IgD-negative memory B cell (primary cell): ENCODE results near the gene PUS7L. TPM values are rescaled to one million over a fixed set of nuclear protein-coding genes. Genes with fewer than 3 reads are reported as not detected.

ENCODE experiments used
- H3K27ac Mint-ChIP-seq, 3 donors: one replicate each; pipeline ENCODE4 v1.8.0; 2020 to 2022; ENCODE audit warnings: mild to moderate bottlenecking in 3 of 3, mixed read lengths in 3 of 3, moderate library complexity in 1 of 3
- H3K27me3 Mint-ChIP-seq: one replicate; pipeline ENCODE4 v1.8.0; 2021; ENCODE audit warnings: mixed read lengths
- H3K36me3 Mint-ChIP-seq: one replicate; pipeline ENCODE4 v1.8.0; 2020; ENCODE audit warnings: mild to moderate bottlenecking, mixed read lengths
- H3K4me1 Mint-ChIP-seq, 3 donors: one replicate each; pipeline ENCODE4 v1.8.0; 2020 to 2022; ENCODE audit warnings: mixed read lengths in 3 of 3, mild to moderate bottlenecking in 1 of 3
- H3K4me3 Mint-ChIP-seq, 4 donors: one replicate each; pipeline ENCODE4 v1.8.0; 2020 to 2022; ENCODE audit warnings: mild to moderate bottlenecking in 4 of 4, mixed read lengths in 4 of 4, moderate library complexity in 3 of 4
- H3K9me3 Mint-ChIP-seq, 3 donors: one replicate each; pipeline ENCODE4 v1.8.0; 2020 to 2021; ENCODE audit warnings: mixed read lengths in 3 of 3, mild to moderate bottlenecking in 1 of 3
- polyA plus RNA-seq: library from polyadenylated mRNA; unstranded; fragments of 300-500 nt; fragmentation: Illumina TruSeq; gene quantifications from one replicate; pipeline ENCODE4 v1.2.3, GENCODE V29; 2021

Gene PUS7L
- 39.0 TPM for polyA plus RNA-seq

- Mint-ChIP-seq H3K36me3 (peaks cover 14% of the 10 kb centered on the region), H3K27me3 (peaks cover 2% of the 10 kb centered on the region), H3K27ac (peak within 1 kb of the TSS; percentile 91 to 100 (median 99)), H3K4me3 (peak within 1 kb of the TSS; percentile 97 to 99 (median 97)), H3K9me3 (no peaks in the 10 kb centered on the region), H3K4me1 (peaks cover 41 to 62% (median 57%) of the 10 kb centered on the region in 3 donors)
These were observed at the start of gene PUS7L, which contains the start of gene IRAK4 for GRCh38 chr12:43758728-43759563. PUS7L (minus strand) TSS chr12:43758790; CDS start chr12:43755245, 3,545 bp downstream. IRAK4 (plus strand) TSS chr12:43758951; CDS start chr12:43768112, 9,161 bp downstream.

DNA sequence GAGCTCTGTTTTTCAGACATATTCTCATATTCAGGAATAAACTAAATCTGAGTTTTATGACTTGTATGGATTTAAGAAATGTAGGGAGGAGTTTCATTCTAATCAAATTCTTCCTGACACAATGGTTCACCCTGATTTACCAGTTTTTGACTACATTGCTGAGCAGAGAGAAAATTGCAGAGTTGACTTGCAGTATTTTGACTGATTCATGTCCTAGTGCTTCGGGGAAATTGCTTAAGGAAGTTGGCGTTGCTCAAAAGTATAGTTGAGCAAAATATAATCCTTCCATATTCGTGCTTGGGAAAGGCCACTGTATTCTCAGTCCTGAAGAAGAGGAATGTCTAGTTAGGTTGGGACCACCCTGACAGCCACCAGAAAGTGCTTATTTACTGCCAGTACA is 48.8 kb upstream of the PUS7L start:
- peaks cover 14 to 22% (median 20%) of the 10 kb centered on the region in 3 donors for H3K4me1 Mint-ChIP-seq
- H3K4me3 Mint-ChIP-seq = peak overlapping the region in 3 of 4 donors; percentile 98 to 100 (median 100)
- peak overlapping the region; percentile 98 to 100 (median 100) for H3K27ac Mint-ChIP-seq
- no peaks in the 10 kb centered on the region for H3K36me3 Mint-ChIP-seq
- no peaks in the 10 kb centered on the region for H3K27me3 Mint-ChIP-seq
- H3K9me3 Mint-ChIP-seq = peaks cover 0 to 2% (median 0%) of the 10 kb centered on the region in 3 donors

- H3K9me3 Mint-ChIP-seq = peaks cover 0 to 2% (median 0%) of the 10 kb centered on the region in 3 donors
- H3K4me3 Mint-ChIP-seq = peak overlapping the region; percentile 98 to 100 (median 100)
- H3K36me3 Mint-ChIP-seq = no peaks in the 10 kb centered on the region
- H3K4me1 Mint-ChIP-seq = peaks cover 14 to 22% (median 20%) of the 10 kb centered on the region in 3 donors
- peak overlapping the region; percentile 98 to 100 (median 100) for H3K27ac Mint-ChIP-seq
- H3K27me3 Mint-ChIP-seq = no peaks in the 10 kb centered on the region
These were observed 48.1 kb upstream of the PUS7L start for GRCh38 chr12:43806737-43807072.

GRCh38 chr12:43805860-43806736 is 47.5 kb upstream of the PUS7L start, which contains the start of gene TWF1:
TWF1 (minus strand) TSS chr12:43806317; CDS start chr12:43806245, 72 bp downstream.
- Mint-ChIP-seq H3K4me1 (peaks cover 14 to 22% (median 20%) of the 10 kb centered on the region in 3 donors), H3K36me3 (no peaks in the 10 kb centered on the region), H3K27me3 (no peaks in the 10 kb centered on the region), H3K9me3 (peaks cover 0 to 2% (median 0%) of the 10 kb centered on the region in 3 donors), H3K4me3 (peak within 1 kb of the TSS; percentile 98 to 100 (median 100)), H3K27ac (peak within 1 kb of the TSS; percentile 98 to 100 (median 100))

- no peaks in the 10 kb centered on the region for H3K36me3 Mint-ChIP-seq
- peak overlapping the region; percentile 94 to 100 (median 99) for H3K4me3 Mint-ChIP-seq
- H3K27me3 Mint-ChIP-seq = no peaks in the 10 kb centered on the region
- H3K4me1 Mint-ChIP-seq = peaks cover 14 to 22% (median 20%) of the 10 kb centered on the region in 3 donors
- H3K9me3 Mint-ChIP-seq = peaks cover 0 to 2% (median 0%) of the 10 kb centered on the region in 3 donors
- H3K27ac Mint-ChIP-seq = peak overlapping the region; percentile 90 to 96 (median 94)
These were observed 46.7 kb upstream of the PUS7L start for GRCh38 chr12:43805149-43805859.

DNA sequence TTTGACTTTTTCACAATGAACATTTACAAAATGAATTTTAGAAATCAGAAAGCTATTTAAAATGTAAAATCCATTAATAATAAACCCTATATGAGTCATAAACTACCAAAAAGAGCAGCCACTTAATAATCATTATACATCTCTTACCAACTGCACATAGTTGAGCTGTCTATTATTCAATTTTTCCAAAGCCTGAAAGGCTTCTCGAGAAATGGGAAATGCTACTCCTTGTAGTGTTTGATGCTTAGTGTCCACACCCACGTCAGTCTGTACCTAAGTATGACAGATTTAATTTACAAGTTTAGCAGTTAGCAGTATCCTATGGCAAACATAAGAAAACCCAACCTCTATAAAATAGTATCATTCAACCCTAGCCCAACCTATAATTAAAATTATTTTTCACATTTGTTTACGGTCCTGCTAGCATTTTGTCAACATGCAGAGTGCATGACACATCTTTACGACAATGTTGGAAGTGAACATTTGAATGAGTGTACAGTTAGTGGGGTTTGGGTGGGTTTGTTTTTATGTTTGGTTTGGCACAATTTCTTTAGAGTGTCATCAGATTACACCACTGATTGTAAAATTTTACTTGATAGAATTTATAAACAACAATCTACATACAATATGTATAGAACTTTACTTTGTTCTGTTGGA is 39.1 kb upstream of the PUS7L start:
- Mint-ChIP-seq H3K4me1 (peaks cover under 1 to 11% (median 2%) of the 10 kb centered on the region in 3 donors), H3K36me3 (peaks cover 5% of the 10 kb centered on the region), H3K27me3 (no peaks in the 10 kb centered on the region)

GRCh38 chr12:43795716-43796280 is 37.2 kb upstream of the PUS7L start:
- peaks cover 5% of the 10 kb centered on the region for H3K36me3 Mint-ChIP-seq
- H3K9me3 Mint-ChIP-seq = peaks cover 0 to 1% (median 0%) of the 10 kb centered on the region in 3 donors
- H3K27ac Mint-ChIP-seq = no peak overlapping the region
- H3K4me3 Mint-ChIP-seq = no peak overlapping the region
- H3K4me1 Mint-ChIP-seq = peaks cover 0 to 11% (median 3%) of the 10 kb centered on the region in 3 donors
- H3K27me3 Mint-ChIP-seq = no peaks in the 10 kb centered on the region

More for the DNA sequence above, 39.1 kb upstream of the PUS7L start:
- Mint-ChIP-seq H3K9me3 (no peaks in the 10 kb centered on the region), H3K4me3 (no peak overlapping the region), H3K27ac (no peak overlapping the region)

DNA sequence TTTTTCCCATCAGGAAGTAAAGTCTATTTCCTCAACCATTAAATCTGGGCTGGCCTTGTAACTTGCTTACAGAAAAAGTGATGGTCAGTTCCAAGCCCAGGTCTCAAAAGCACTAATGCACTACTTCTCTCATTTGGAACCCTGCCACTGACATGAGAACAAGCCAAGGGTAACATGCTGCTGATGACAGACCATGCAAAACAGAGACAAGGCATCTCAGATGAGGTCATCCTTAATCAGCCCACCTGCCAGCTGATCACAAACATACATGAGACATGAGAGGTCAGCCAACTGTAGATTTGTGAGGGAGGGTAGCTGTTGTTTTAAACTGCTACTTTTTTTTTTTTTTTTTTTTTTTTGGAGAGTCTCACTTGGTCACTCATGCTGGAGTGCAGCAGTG is 31.4 kb upstream of the PUS7L start:
- peaks cover 0 to 2% (median 0%) of the 10 kb centered on the region in 3 donors for H3K4me1 Mint-ChIP-seq
- H3K9me3 Mint-ChIP-seq = peaks cover 0 to 1% (median 0%) of the 10 kb centered on the region in 3 donors
- peak overlapping the region in 1 of 3 donors; percentile 24 for H3K27ac Mint-ChIP-seq
- peaks cover 5% of the 10 kb centered on the region for H3K36me3 Mint-ChIP-seq
- no peaks in the 10 kb centered on the region for H3K27me3 Mint-ChIP-seq
- H3K4me3 Mint-ChIP-seq = no peak overlapping the region

DNA sequence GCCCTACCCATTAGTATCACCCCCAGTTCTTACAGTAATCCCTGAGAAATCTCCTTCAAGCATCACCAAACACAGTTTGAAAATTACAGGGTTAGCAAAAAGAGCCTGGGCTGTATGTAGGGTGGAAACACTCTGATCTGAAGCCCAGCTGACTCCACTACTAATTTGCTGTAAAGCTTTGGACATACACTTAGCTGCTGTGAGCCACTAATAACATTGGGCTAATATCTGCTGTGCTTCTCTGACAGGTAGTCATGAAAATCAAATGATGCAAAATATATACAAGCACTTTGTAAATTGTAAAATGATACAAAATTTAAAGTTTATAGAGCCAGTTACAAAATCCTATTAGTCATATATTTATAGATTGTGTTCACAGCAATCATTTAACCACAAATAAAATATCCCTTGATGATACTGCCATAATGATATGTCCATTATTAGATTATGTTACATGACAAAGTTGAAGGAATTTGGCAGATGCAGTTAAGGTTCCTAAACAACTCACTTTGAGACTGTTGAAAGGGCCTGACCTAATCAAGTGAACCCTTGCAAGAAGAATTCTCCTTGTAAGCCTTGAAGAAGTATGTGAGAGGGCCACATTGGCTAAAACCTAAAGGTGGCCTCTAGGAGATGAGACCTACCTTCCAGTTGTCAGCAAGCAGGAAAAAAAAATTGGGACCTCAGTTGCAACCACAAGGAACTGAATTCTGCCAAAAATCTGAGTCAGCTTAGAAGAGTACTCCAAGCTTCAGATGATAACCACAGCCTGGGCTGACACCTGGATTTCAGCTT is 28.5 kb upstream of the PUS7L start:
- H3K27ac Mint-ChIP-seq = peak overlapping the region in 1 of 3 donors; percentile 13
- H3K4me3 Mint-ChIP-seq = no peak overlapping the region
- H3K4me1 Mint-ChIP-seq = peaks cover 0 to 2% (median 0%) of the 10 kb centered on the region in 3 donors
- no peaks in the 10 kb centered on the region for H3K27me3 Mint-ChIP-seq
- peaks cover 0 to 1% (median 0%) of the 10 kb centered on the region in 3 donors for H3K9me3 Mint-ChIP-seq
- peaks cover 4% of the 10 kb centered on the region for H3K36me3 Mint-ChIP-seq

DNA sequence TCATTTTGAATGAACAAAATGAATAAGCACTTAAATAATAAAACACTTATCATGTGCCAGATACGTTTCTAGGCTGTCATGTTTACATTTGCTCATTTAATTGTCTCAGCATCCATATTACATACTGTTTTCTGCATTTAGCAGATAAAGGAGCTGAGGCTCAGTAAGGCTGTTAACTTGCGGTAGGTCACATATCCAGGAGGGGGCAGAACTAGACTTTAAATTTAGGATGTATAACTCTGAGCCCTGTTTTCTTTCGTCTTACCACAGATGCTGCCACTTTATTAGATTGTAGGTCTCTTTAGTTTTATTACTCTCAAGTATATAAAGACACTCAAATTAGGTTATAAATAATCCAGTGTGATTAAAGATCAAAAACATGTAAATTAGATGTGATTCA is 17.9 kb upstream of the PUS7L start:
- Mint-ChIP-seq H3K9me3 (no peaks in the 10 kb centered on the region), H3K4me3 (no peak overlapping the region), H3K36me3 (peaks cover 3% of the 10 kb centered on the region), H3K27me3 (no peaks in the 10 kb centered on the region), H3K27ac (no peak overlapping the region), H3K4me1 (peaks cover 0 to 1% (median 0%) of the 10 kb centered on the region in 3 donors)

DNA sequence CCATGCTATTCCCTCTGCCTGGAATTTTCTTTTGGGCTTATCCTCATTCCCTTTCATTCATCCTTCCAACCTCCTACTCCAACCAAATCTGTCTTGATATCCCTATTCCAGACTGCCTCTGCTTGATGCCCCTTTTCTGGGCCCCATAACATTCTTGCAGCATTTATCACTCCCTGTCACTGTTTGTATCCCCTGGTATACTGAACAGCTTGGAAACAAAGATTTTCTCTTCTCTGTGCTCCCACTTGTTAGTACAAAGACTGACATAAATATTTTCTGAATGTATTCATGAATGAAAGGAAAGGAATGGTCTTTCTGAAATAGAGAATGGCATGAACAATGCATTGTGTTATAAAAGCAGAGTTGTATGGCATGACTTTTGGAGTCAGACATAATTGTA is 7.7 kb upstream of the PUS7L start:
- Mint-ChIP-seq H3K27me3 (no peaks in the 10 kb centered on the region), H3K27ac (no peak overlapping the region), H3K4me1 (peaks cover 15 to 29% (median 18%) of the 10 kb centered on the region in 3 donors), H3K36me3 (peaks cover 11% of the 10 kb centered on the region), H3K4me3 (no peak overlapping the region), H3K9me3 (no peaks in the 10 kb centered on the region)

- Mint-ChIP-seq H3K27me3 (no peaks in the 10 kb centered on the region), H3K4me1 (peaks cover 21 to 34% (median 29%) of the 10 kb centered on the region in 3 donors), H3K4me3 (no peak overlapping the region), H3K9me3 (no peaks in the 10 kb centered on the region), H3K36me3 (peaks cover 9% of the 10 kb centered on the region), H3K27ac (no peak overlapping the region)
These were observed 5.9 kb upstream of the PUS7L start for GRCh38 chr12:43764528-43764927.

DNA sequence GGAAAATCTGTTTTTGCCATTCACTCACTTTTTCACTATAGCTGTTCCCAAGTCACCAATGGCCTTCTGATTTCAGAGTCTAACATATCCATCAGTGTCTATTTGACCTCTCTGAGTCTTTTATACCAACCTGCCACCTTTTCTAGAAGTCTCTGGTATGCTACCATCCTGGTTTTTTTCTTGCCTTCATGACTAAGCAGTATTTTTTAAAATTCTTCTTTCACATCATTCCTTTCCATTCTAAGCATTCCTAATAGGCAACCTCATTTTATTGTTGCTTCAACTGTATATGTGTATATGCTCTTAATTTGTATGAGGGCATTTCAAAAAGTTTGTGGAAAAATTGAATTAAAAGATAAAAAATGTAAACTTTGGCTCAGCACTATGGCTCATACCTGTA is 5.2 kb upstream of the PUS7L start:
- peaks cover 28 to 35% (median 33%) of the 10 kb centered on the region in 3 donors for H3K4me1 Mint-ChIP-seq
- peaks cover 9% of the 10 kb centered on the region for H3K36me3 Mint-ChIP-seq
- no peak overlapping the region for H3K27ac Mint-ChIP-seq
- no peaks in the 10 kb centered on the region for H3K27me3 Mint-ChIP-seq
- no peak overlapping the region for H3K4me3 Mint-ChIP-seq
- no peaks in the 10 kb centered on the region for H3K9me3 Mint-ChIP-seq
